ENCODE measurements around the gene MISP. TPM values are rescaled to one million over a fixed set of nuclear protein-coding genes. Genes with fewer than 3 reads are reported as not detected.

The MISP gene
- total RNA-seq, 1 donor from 2014 or later, result 1.1 TPM

- no peak for TF ChIP-seq CTCF (IDR thresholded peaks at IDR 0.05; ENCODE audit: unreplicated experiment)
- Mint-ChIP-seq H3K36me3 (ENCODE audit: insufficient read depth) (peaks cover 1% of the 10 kb centered on the region), H3K4me1 (ENCODE audit: low read depth) (peaks cover 12% of the 10 kb centered on the region), H3K27me3 (no peaks in the 10 kb centered on the region), H3K27ac (peak overlapping the region; percentile 97), H3K9me3 (ENCODE audit: low read depth) (no peaks in the 10 kb centered on the region), H3K4me3 (ENCODE audit: low read depth) (peak overlapping the region; percentile 68)
- no peak for DNase-seq (ENCODE audit: low spot score, unreplicated experiment)
Measured at GRCh38 chr19:782878-783668, 32.2 kb downstream of the MISP start.

DNA sequence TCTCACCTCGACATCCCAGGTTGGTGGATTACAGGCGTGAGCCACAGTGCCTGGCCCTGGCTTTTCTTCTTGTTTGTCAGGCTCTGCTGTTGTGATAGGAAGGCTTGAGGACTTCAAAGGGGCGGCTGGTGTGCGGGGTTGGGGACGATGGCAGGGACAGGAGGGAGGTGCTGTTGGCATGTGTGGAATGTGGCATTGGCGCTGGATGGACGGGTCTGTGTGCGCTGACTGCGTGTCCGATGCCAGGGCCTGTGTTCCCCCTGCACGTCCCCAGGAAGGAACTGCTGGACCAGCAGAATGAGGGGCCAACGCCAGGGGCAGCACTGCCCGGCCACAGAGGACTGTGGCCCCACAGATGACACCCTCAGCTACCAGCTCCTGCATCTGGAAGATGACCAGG lies 33.6 kb downstream of the MISP start:
- no peaks in the 10 kb centered on the region for H3K27me3 Mint-ChIP-seq
- no peak overlapping the region for H3K27ac Mint-ChIP-seq
- TF ChIP-seq CTCF (IDR thresholded peaks at IDR 0.05; ENCODE audit: unreplicated experiment), result no peak
- H3K36me3 Mint-ChIP-seq (ENCODE audit: insufficient read depth), result peaks cover 2% of the 10 kb centered on the region
- no peak for DNase-seq (ENCODE audit: low spot score, unreplicated experiment)
- no peaks in the 10 kb centered on the region for H3K9me3 Mint-ChIP-seq (ENCODE audit: low read depth)
- peak overlapping the region; percentile 54 for H3K4me3 Mint-ChIP-seq (ENCODE audit: low read depth)
- peaks cover 20% of the 10 kb centered on the region for H3K4me1 Mint-ChIP-seq (ENCODE audit: low read depth)

- peaks cover 17% of the 10 kb centered on the region for H3K4me1 Mint-ChIP-seq (ENCODE audit: low read depth)
- H3K4me3 Mint-ChIP-seq (ENCODE audit: low read depth), result no peak overlapping the region
- H3K27ac Mint-ChIP-seq, result no peak overlapping the region
- H3K36me3 Mint-ChIP-seq (ENCODE audit: insufficient read depth), result peaks cover 2% of the 10 kb centered on the region
- no peaks in the 10 kb centered on the region for H3K9me3 Mint-ChIP-seq (ENCODE audit: low read depth)
- no peak for DNase-seq (ENCODE audit: low spot score, unreplicated experiment)
- TF ChIP-seq CTCF (IDR thresholded peaks at IDR 0.05; ENCODE audit: unreplicated experiment), result no peak
- H3K27me3 Mint-ChIP-seq, result no peaks in the 10 kb centered on the region
Measured at GRCh38 chr19:787536-787935, 36.6 kb downstream of the MISP start.

DNA sequence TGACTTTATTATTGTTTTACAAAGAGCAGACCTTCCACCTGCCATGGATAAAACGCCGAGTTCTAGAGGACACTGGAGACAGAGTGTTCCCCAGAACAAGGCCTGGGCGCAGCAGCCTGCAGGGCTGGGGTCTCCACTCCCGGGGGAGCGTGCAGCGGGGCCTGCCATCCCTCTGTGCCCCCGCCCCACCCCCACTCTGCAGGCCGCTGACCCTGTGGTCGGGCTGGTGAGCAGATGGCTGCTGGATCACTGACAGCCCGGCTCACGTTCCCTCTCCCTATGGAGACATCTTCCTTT lies 37.7 kb downstream of the MISP start:
- no peaks in the 10 kb centered on the region for H3K9me3 Mint-ChIP-seq (ENCODE audit: low read depth)
- DNase-seq (ENCODE audit: low spot score, unreplicated experiment), result no peak
- no peak for TF ChIP-seq CTCF (IDR thresholded peaks at IDR 0.05; ENCODE audit: unreplicated experiment)
- peaks cover 2% of the 10 kb centered on the region for H3K36me3 Mint-ChIP-seq (ENCODE audit: insufficient read depth)
- H3K27me3 Mint-ChIP-seq, result no peaks in the 10 kb centered on the region
- peaks cover 13% of the 10 kb centered on the region for H3K4me1 Mint-ChIP-seq (ENCODE audit: low read depth)
- peak overlapping the region; percentile 86 for H3K27ac Mint-ChIP-seq
- no peak overlapping the region for H3K4me3 Mint-ChIP-seq (ENCODE audit: low read depth)

GRCh38 chr19:788983-789700 lies 38.2 kb downstream of the MISP start:
- H3K27me3 Mint-ChIP-seq, result no peaks in the 10 kb centered on the region
- peak overlapping the region; percentile 31 for H3K4me3 Mint-ChIP-seq (ENCODE audit: low read depth)
- DNase-seq (ENCODE audit: low spot score, unreplicated experiment), result no peak
- peaks cover 2% of the 10 kb centered on the region for H3K36me3 Mint-ChIP-seq (ENCODE audit: insufficient read depth)
- no peaks in the 10 kb centered on the region for H3K9me3 Mint-ChIP-seq (ENCODE audit: low read depth)
- H3K4me1 Mint-ChIP-seq (ENCODE audit: low read depth), result peaks cover 13% of the 10 kb centered on the region
- H3K27ac Mint-ChIP-seq, result peak overlapping the region; percentile 86
- no peak for TF ChIP-seq CTCF (IDR thresholded peaks at IDR 0.05; ENCODE audit: unreplicated experiment)
